ENCODE measurements around the gene DIO2.

DIO2 gene

GRCh38 chr14:80167793-80168448, 43.4 kb downstream of the DIO2 start:
- DNase-seq (ENCODE audit: low spot score) = no peak

GRCh38 chr14:80164991-80165721, 46.1 kb downstream of the DIO2 start:
- no peak for DNase-seq (ENCODE audit: low spot score)

GRCh38 chr14:80152763-80153162, 58.5 kb downstream of the DIO2 start:
- no peak for DNase-seq (ENCODE audit: low spot score)

GRCh38 chr14:80152166-80152565, 59.1 kb downstream of the DIO2 start:
- no peak for DNase-seq (ENCODE audit: low spot score)

- DNase-seq (ENCODE audit: low spot score) = no peak
Measured at GRCh38 chr14:80150301-80150700, 61.0 kb downstream of the DIO2 start.

Data from AG08395 (cell line).